GM19395 (cell line): ENCODE results near the gene SRSF4.
"Not testable (repeated sequence)": the region's sequence is repeated elsewhere in the genome, so short reads cannot be mapped to it uniquely, and the experiment has no call there.

Source experiments
- ATAC-seq: cut with Tn5 transposase; IDR thresholded peaks from one replicate; pipeline ENCODE4 v1.9.1; 2021; ENCODE audit warnings: mild to moderate bottlenecking, moderate library complexity; ENCODE audit not compliant: unreplicated experiment

The SRSF4 gene

DNA sequence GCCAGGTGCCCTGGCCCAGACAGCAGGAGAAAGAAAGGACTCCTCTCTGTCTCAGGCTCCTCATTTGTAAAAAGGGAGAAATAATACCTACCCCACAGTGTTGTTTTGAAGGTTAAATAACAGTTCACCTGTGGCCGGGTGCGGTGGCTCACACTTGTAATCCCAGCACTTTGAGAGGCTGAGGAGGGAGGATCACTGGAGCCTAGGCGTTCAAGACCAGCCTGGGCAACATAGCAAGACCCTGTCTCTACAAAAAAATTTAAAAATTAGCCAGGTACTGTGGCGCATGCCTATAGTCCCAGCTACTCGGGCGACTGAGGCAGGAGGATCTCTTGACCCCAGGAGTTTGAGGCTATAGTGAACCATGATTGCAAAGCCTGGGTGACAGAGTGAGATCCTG, 55.5 kb downstream of the SRSF4 start:
- ATAC-seq, result no peak

DNA sequence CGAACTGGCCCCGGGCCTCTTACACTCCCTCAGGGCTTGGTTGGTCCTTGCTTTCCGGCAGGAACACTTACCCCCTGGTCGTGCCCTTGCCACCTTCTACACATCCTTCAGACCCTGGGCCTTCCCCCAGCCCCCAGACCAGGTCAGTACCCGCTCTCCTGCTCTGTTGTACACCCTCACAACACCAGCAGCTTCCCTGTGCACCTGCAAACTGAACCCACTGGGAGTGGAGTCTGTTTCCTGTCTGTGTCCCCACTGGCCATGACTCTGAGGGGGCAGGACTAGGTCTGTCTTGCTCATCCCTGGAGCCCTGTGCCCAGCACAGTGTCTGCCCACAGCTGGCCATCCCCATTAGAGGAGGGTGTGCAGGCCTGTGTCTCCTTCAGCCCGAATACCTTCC, 55.9 kb downstream of the SRSF4 start:
- no peak for ATAC-seq

DNA sequence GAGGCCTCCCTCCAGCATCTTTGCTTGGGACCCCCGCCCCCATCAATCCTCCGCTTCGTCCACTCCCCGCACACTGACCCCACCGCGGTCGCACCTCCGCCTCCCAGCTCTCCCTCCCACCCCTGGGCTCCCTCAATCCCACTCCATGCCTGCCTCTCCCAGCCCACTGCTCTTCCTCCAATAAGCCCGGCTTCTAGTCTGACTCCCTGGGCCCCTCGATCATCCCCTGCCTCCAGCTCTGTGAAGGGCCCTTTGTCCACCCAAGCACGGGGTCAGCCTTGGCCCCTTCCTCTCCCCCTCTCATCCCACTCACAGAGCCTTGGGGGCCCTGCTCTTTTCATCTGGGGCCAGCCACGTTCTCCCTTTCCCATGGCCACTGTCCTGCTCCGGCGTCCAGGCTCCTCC, 56.5 kb downstream of the SRSF4 start:
- no peak for ATAC-seq

DNA sequence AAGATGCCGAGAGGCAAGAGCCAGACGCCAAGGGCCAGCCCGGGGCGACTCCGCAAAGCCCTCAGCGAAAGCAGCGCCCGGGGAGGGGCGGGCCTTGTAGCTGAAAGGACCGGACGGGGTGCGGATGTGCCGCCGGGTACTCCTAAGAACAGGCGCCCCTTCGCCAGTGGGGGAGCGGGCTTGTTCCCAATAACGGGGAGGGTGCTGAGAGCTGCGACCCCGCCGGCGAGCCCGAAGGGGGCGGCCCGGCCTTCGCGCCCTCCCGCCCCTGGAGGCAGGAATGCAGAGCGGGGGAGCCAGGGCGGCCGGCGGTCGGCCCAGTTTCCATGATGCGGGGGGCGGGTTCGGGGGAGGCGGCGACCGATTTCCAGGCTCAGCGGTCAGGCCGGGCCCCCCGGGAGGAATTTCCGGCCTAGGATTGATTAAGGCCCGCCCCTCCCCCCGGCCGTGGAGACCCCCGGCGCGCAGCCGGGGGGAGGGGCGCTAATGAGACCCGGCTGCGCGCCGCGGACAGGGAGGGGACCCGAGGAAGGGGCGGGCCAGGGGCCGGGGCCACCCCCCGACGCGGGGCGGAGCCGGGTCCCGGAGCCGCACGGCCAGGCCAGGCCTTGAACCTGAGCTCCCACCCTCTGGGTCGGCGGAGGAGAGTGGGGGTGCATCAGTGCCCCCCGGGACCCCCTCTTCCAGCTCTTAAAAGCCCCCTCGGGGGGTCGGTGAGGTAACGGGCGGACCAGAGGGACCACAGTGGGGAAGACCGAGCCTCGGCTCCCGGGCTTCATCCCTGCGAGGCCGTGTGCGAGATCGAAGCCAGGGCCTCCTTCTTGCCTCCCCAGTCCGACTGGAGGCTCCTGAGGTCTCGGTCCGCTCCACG, 57.1 kb downstream of the SRSF4 start:
- no peak for ATAC-seq

DNA sequence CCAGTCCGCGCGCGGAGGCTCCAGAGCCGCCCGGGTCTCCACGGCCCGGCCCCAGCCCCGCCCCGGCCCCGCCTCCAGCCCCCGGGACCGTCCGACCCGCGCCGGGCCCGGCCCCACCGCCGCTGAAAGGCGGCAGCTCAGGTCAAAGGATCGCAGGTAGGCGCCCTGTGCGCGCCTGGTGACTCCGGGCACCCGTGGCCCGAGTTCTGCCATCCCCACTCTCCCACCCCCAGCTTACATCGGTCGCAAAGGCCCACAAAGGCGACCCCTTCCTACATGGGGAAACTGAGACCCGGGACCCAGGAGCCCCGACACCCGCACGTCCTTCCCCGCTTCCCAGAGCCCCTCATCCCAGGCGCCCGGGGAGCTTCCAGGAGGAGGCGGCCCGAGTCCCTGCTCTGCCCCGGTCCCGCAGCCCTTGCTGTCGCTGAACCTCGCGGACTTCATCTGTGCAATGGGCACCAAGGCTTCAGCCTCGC, 57.8 kb downstream of the SRSF4 start, which contains the start of gene TMEM200B:
TMEM200B (minus strand) TSS at position 17 of the 479 bp plus-strand sequence. CDS start 2,075 bp downstream, outside the sequence.
- no peak for ATAC-seq

DNA sequence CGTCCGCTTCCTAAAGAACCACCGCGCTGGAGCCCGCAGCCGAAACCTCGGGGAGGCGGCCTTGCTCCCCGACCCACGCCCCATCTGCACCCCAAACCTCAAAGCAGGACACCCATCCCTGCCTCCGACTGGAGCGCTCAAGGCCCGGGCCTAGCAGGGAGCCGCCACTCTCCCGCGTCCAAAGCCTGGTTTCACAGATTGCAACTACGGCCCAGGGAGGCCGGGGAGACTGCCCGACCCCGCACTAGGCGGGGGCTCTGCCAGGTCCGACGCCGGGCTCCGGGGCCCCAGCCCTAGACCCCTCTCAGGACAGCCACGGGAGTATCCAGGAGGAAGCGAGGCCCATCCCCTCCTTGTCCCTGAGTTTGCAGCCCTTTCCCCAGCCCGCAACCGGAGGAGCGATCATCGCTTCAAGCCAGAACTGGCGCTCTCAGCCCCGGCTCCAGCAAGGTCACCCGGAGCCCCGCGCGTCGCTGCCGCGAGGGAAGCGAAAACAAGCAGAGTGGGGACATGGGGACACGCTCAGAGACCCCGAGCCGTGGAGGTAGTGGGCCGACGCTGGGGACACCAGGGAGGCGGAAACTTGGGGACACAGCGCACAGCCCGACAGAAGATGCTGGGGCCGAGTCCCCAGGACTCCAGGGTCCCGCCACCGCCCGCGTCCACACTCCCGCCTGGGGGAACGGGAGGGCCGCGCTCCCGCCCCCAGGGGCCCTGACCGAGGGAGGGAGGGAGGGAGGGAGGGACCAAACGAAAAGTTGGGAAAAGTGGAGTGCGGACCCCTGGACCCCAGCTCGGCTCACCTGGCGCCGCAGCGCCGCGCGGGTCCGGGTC, 58.4 kb downstream of the SRSF4 start:
- no peak for ATAC-seq

DNA sequence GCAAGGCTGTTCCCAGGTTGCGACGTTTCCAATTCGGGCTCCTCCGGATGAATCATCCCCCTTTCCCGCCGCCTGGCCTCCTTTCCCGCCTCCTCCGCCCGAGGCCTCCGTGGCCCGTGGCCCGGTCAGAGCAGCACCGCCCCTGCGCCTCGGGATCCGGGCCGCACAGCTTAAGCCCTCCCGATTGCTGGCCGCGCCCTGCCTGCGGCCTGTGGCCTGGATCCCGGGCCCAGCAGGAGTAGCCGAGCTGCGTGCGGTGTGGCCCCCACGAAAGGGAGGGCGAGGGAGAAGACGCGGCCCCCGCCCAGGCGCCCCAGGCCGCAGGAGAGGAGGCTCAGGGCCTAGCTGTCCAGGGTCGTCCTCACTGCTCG, 59.0 kb downstream of the SRSF4 start:
- no peak for ATAC-seq

DNA sequence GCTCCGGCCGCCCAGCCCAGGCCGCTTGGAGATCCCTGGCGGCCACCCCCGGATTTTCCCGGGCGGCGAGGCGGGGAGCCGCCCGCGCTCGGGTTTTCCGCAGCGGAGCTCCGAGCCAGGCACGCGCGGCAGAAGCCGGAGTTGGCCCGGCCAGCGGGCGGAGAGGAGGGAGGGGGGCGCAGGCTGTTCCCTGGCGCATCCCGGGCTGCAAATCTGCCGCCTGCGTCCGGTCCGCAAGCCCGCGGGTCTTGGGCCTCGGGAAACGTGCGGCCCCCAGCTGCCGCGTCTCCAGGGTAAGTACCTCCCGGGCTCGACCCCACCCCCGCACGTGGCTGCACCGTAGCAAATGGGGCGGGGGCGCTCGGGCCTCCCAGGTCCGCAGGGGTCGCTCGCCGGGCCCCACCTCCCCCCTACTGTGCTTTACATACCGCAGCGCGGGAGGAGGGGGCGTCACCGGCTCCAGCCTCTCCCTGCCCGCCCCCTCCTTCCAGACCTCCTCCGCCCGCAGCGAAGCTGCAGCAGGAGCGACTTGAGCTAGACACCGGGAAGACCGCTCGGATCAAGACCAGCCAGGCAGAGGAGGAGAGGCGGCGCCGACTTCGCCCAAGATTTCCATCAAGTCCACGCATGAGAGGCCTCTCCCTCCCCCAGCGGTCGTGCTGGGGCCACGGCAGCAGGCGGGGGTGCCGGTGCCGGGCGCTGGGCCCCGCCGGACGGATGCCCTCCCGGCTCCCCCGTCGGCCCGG, 59.6 kb downstream of the SRSF4 start:
- ATAC-seq, result no peak

DNA sequence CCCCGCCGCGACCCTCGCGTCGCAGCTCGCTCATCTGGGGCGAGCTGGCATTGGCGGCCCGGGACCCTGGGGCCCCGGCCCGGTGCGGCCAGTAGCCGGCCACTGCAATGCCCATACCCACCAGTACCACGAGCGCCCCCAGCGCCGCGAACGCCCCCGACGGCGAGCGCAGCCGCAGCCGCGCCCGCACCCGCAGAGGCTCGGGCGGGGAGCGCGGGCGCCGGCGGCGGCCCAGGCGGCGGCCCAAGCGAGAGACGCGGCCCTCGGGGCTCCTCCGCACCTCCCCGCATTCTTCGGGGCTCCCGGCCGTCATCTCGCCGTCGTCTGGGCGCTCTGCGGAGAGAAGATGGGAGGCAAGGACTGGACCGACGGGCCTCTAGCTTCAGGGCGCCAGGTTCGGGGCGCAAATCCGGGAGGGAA, 60.2 kb downstream of the SRSF4 start:
- ATAC-seq, result no peak

DNA sequence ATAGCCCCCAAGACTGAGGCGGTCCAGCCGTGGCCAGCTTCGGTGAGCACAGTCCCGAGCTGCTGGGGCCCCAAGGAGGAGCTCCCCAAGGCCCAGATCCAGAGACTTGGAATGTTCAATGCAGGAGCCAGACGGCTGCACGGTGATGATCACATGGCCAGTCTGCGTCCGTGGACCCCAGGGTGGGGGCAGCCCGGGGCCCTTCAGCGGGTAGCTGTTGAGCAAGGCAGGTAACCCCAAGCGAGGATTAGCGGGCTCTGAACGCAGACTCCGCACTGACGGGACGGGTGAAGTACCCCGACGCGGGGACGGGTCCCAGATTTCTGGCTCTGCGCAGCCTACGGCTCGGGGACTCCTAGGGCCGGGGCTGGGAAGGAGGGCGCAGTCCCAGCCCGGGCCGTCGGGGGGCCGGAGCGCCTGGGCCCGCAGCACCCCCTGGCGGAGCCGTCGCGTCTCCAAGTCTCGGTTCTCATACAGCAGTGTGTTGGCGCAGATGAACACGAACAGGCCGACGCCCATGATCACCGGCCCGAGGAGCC, 60.7 kb downstream of the SRSF4 start:
- ATAC-seq, result no peak

DNA sequence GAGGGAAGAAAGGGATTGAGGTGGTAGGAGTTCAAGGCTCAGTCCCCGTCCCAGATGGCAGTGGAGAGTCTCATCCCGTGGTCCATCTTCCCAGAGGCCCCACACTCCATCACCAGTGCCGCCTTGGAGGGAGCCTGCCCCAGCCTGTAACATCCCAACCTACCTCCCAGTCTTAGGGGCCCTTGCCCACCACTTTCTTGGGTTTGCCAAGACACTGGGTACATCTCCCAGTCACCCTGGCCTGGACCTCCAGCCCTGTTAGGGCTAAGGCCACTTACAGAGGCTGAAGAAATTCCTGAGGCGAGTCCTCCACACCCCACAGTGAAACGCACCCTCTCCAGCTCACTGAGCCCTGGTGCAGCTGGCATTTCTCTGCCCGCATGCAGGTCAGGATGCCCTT, 61.3 kb downstream of the SRSF4 start:
- ATAC-seq, result no peak

DNA sequence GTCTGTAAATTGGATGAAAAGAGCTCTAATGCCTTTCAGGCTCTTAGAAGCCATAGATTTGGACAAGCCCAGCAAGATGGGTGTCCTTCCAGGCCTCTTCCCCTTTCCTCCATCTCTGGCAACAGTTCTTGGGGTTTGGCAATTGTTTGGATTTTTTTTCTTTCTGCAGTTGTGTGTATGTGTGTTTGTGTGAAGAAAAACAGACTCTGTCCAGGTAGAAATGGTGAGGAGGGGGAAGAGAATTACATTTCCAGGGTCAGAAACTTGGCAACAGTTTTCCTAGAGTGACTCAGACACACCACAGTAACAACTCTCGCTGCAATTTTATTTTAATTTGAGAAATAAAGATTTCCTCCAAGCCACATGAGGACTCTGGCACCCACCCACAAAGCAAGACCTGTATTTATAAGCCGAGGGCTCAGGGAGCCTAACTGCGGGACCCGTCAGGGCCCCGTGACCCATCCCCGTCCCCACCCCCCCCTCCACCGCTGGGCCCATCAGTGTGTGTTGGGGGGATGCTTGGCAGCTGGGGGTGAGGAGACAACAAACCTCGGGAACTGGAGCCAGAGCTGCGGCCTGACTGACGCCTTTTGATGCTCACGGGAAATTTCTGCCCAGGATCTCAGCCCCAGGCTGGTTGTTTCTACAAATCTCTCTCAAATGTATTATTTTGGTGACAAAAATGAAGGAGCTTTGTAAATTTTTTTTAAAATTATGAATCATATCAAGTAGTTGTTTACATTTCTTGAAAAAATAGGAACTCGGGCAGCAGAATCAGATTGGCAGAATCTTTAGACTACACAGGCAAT, 62.4 kb downstream of the SRSF4 start:
- ATAC-seq, result no peak

DNA sequence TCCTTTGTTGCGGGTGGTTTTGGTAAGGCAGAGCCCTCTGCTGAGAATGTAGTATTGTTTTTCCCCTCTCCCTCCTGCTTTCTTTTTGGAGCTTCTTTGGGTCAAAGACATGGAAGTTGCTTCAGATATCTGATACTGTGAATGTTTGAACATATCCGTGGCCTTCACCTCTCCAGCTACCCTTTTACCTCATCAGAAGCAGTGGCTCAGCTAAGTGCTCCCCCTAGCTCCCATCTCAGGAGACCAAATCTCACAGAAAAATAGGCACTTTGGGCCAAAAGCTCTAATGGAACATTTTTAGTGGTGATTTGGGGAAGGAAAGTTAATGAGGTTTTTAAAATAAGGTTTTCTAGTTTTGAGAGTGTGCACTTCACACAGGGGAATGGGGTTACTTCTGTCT, 64.3 kb downstream of the SRSF4 start:
- no peak for ATAC-seq

DNA sequence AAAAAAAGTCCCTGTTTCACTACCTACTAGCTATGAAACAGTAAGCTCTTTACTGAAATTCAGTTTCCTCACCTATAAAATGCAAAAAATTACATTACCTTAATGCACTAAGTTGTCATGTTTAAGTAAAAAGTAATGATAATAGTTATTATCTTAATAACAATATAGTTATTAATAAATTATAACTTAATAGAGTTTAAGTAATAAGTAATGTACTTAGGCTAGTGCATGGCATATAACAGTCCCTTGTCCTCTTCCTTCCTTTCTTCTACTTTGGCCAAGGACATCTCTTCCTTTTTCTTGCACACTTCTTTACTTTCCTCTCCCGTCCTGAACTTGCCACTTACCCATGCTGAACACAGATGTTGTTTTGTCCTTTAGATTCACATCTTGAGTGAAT, 67.0 kb downstream of the SRSF4 start:
- ATAC-seq, result no peak

DNA sequence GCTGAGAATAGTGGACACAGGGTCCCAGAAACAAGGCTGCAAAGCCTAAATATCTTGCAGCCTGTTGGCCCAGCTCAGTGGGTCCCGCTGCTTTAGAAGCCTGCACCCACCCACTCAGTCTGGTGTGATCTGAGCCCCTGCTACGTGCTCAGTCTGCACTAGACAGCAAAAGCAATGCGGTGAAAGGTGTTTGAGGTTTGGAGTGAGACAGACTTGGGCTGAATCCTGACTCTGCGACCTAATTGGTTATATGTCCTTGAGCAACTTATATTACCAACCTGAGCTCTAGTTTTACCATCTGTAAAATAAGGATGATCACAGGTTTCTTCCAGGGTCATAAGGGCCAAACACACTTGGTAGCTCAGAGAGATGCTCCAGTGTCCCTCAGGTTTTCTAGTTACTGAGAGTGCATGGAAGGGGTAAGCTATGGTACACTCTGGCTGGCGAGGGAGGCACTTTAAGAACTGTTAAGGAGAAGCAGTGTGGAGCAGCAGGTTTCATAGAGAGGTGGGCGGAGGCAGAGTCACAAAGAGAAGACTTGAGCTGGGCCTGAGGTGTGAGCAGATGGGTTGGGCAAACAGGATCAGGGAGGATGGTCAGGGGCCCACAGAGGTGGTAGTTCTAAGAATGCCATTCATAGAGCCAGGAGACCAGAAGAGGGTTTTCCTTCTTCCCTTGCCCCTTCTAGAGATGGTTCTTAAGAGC, 68.1 kb downstream of the SRSF4 start:
- ATAC-seq, result no peak

DNA sequence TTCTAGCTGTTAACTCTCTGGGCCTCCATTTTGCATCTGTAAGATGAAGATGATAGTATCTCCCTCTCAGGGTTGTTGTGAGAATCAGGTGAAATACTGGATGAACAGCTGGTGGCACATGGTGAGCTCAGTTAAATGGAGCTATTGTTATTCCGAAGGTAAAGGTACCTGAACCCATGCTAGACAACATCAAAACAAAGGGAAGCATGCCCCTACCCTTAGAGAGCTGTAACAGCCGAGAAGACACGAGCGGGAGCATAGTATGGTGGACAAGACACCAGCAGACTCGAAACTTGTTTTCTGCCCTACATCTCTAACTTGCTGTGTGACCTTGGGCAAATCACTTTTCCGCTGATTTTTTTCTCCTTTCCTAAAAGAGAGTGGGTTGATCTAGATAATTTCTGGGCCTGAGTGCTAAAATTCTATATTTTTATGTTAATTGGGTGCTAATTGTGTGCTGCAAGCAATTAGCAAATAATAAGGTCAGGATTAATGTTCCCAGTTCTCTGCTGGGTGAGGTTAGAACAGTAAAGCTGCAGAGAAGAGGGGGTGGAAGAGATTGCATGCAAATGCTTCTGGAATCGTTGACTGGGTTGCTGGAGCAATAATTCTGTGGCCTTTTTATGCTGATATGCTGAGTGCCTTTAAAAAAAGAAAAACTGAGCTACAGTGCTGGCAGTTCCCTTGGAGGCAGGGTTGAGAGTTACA, 68.8 kb downstream of the SRSF4 start:
- no peak for ATAC-seq

DNA sequence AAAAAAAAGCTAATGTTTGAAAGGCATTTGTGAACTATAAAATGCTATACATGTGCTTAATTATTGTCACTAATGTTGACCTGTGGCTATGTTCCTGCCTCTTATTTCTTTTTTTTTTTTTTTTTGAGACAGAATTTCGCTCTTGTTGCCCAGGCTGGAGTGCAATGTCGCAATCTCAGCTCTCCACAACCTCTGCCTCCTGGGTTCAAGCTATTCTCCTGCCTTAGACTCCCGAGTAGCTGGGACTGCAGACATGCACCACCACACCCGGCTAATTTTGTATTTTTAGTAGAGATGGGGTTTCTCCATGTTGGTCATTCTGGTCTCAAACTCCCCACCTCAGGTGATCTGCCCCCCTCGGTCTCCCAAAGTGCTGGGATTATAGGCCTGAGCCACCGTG, 73.7 kb downstream of the SRSF4 start:
- not testable (repeated sequence) for ATAC-seq

DNA sequence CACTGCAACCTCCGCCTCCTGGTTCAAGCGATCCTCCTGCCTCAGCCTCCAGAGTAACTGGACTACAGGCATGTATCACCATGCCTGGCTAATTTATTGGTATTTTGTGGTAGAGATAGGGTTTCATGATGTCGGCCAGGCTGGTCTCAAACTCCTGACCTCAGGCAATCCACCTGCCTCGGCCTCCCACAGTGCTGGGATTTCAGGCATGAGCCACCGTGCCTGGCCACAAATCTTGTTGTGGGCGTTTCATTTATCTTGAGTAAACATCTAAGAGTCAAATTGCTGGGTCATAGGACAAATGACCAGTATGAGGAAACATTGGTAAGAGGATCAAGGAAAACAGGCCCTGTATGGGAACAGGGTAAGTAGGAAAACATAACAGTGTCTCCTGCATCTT, 75.9 kb downstream of the SRSF4 start:
- no peak for ATAC-seq

DNA sequence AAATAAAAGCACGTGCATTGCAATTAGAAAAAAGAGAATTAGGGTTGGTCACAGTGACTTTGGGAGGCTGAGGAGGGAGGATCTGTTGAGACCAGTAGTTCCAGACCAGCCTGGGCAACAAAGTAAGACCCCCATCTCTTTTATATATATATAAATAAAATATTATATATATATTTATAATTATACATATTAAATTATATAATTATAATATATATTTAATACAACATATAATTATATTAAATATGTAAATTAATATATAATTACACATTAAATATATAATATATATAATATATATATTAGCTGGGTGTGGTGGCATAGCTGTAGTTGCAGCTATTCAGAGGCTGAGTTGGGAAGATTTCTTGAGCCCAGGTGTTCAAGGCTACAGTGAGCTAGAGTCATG, 81.2 kb downstream of the SRSF4 start:
- ATAC-seq, result no peak
